GM21381 (cell line): ENCODE measurements around the gene VPS13D.

Experiments
- ATAC-seq: cut with Tn5 transposase; IDR thresholded peaks from one replicate; pipeline ENCODE4 v1.9.1; 2021; ENCODE audit warnings: mild to moderate bottlenecking, moderate library complexity; ENCODE audit not compliant: unreplicated experiment

Gene VPS13D

GRCh38 chr1:12333036-12333785 is 103.4 kb downstream of the VPS13D start:
- ATAC-seq, result no peak

GRCh38 chr1:12335815-12336214 is 106.0 kb downstream of the VPS13D start:
- no peak for ATAC-seq

- ATAC-seq, result no peak
Measured at GRCh38 chr1:12336413-12336812, 106.6 kb downstream of the VPS13D start.

GRCh38 chr1:12338017-12338416 is 108.2 kb downstream of the VPS13D start:
- no peak for ATAC-seq

GRCh38 chr1:12338823-12339222 is 109.0 kb downstream of the VPS13D start:
- ATAC-seq, result no peak

- ATAC-seq, result no peak
Measured at GRCh38 chr1:12339396-12339795, 109.6 kb downstream of the VPS13D start.

- no peak for ATAC-seq
Measured at GRCh38 chr1:12339811-12340543, 110.1 kb downstream of the VPS13D start.

GRCh38 chr1:12340544-12340930 is 110.7 kb downstream of the VPS13D start:
- ATAC-seq, result no peak

- no peak for ATAC-seq
Measured at GRCh38 chr1:12341667-12342066, 111.8 kb downstream of the VPS13D start.

- no peak for ATAC-seq
Measured at GRCh38 chr1:12342401-12343003, 112.7 kb downstream of the VPS13D start.

GRCh38 chr1:12343823-12344487 is 114.1 kb downstream of the VPS13D start:
- ATAC-seq, result no peak

- ATAC-seq, result no peak
Measured at GRCh38 chr1:12344596-12345349, 114.9 kb downstream of the VPS13D start.

GRCh38 chr1:12345350-12346217 is 115.8 kb downstream of the VPS13D start:
- ATAC-seq, result no peak

- ATAC-seq, result no peak
Measured at GRCh38 chr1:12346483-12347151, 116.8 kb downstream of the VPS13D start.

GRCh38 chr1:12348113-12348512 is 118.3 kb downstream of the VPS13D start:
- ATAC-seq, result no peak

- no peak for ATAC-seq
Measured at GRCh38 chr1:12353981-12354380, 124.2 kb downstream of the VPS13D start.

- no peak for ATAC-seq
Measured at GRCh38 chr1:12356004-12356890, 126.4 kb downstream of the VPS13D start.

GRCh38 chr1:12358499-12358898 is 128.7 kb downstream of the VPS13D start:
- no peak for ATAC-seq
